Measurements from ENCODE around the gene INHBA.

INHBA gene

GRCh38 chr7:41702635-41703371 is at the start of gene INHBA:
TSS of gene INHBA (minus strand) at chr7:41703090. CDS start at chr7:41700374, 2,716 bp downstream.
- no peak for DNase-seq (ENCODE audit: low spot score)

GRCh38 chr7:41752615-41753014 is 49.7 kb upstream of the INHBA start:
- no peak for DNase-seq (ENCODE audit: low spot score)

- no peak for DNase-seq (ENCODE audit: low spot score)
These were observed 48.0 kb upstream of the INHBA start for GRCh38 chr7:41750661-41751540.

GRCh38 chr7:41747961-41748360 is 45.1 kb upstream of the INHBA start:
- DNase-seq (ENCODE audit: low spot score) = no peak

- no peak for DNase-seq (ENCODE audit: low spot score)
These were observed 42.6 kb upstream of the INHBA start for GRCh38 chr7:41745451-41745850.

GRCh38 chr7:41744161-41744560 is 41.3 kb upstream of the INHBA start:
- DNase-seq (ENCODE audit: low spot score) = no peak

- no peak for DNase-seq (ENCODE audit: low spot score)
These were observed 39.6 kb upstream of the INHBA start for GRCh38 chr7:41742401-41743020.

GRCh38 chr7:41738806-41739205 is 35.9 kb upstream of the INHBA start:
- no peak for DNase-seq (ENCODE audit: low spot score)

- DNase-seq (ENCODE audit: low spot score) = no peak
These were observed 35.4 kb upstream of the INHBA start for GRCh38 chr7:41738336-41738735.

GRCh38 chr7:41735206-41735605 is 32.3 kb upstream of the INHBA start:
- no peak for DNase-seq (ENCODE audit: low spot score)

- DNase-seq (ENCODE audit: low spot score) = no peak
These were observed 30.0 kb upstream of the INHBA start for GRCh38 chr7:41732843-41733306.

GRCh38 chr7:41732436-41732785 is 29.5 kb upstream of the INHBA start:
- no peak for DNase-seq (ENCODE audit: low spot score)

- DNase-seq (ENCODE audit: low spot score) = no peak
These were observed 28.9 kb upstream of the INHBA start for GRCh38 chr7:41731493-41732435.

GRCh38 chr7:41730668-41731067 is 27.8 kb upstream of the INHBA start:
- no peak for DNase-seq (ENCODE audit: low spot score)

GRCh38 chr7:41730161-41730560 is 27.3 kb upstream of the INHBA start:
- no peak for DNase-seq (ENCODE audit: low spot score)

GRCh38 chr7:41729059-41729458 is 26.2 kb upstream of the INHBA start:
- DNase-seq (ENCODE audit: low spot score) = no peak

GRCh38 chr7:41725013-41725412 is 22.1 kb upstream of the INHBA start:
- DNase-seq (ENCODE audit: low spot score) = no peak

GRCh38 chr7:41720886-41721285 is 18.0 kb upstream of the INHBA start:
- DNase-seq (ENCODE audit: low spot score) = no peak

- no peak for DNase-seq (ENCODE audit: low spot score)
These were observed 17.2 kb upstream of the INHBA start for GRCh38 chr7:41720046-41720445.

- DNase-seq (ENCODE audit: low spot score) = no peak
These were observed 13.8 kb upstream of the INHBA start for GRCh38 chr7:41716691-41717090.

GRCh38 chr7:41715000-41715399 is 12.1 kb upstream of the INHBA start:
- DNase-seq (ENCODE audit: low spot score) = no peak

Measured in COLO829 (cell line).